GM19395 (cell line): ENCODE results near the gene DIDO1.

Experiments used
- ATAC-seq: cut with Tn5 transposase; IDR thresholded peaks from one replicate; pipeline ENCODE4 v1.9.1; 2021; ENCODE audit warnings: mild to moderate bottlenecking, moderate library complexity; ENCODE audit not compliant: unreplicated experiment

DIDO1 gene

GRCh38 chr20:62926229-62927127 is at the start of gene DIDO1:
Gene DIDO1, minus strand, starts transcription at chr20:62926505.
- peak; percentile 68 for ATAC-seq

- ATAC-seq: no peak
These were observed 49.0 kb upstream of the DIDO1 start for GRCh38 chr20:62975251-62975760.

- no peak for ATAC-seq
These were observed 46.8 kb upstream of the DIDO1 start for GRCh38 chr20:62972845-62973745.

DNA sequence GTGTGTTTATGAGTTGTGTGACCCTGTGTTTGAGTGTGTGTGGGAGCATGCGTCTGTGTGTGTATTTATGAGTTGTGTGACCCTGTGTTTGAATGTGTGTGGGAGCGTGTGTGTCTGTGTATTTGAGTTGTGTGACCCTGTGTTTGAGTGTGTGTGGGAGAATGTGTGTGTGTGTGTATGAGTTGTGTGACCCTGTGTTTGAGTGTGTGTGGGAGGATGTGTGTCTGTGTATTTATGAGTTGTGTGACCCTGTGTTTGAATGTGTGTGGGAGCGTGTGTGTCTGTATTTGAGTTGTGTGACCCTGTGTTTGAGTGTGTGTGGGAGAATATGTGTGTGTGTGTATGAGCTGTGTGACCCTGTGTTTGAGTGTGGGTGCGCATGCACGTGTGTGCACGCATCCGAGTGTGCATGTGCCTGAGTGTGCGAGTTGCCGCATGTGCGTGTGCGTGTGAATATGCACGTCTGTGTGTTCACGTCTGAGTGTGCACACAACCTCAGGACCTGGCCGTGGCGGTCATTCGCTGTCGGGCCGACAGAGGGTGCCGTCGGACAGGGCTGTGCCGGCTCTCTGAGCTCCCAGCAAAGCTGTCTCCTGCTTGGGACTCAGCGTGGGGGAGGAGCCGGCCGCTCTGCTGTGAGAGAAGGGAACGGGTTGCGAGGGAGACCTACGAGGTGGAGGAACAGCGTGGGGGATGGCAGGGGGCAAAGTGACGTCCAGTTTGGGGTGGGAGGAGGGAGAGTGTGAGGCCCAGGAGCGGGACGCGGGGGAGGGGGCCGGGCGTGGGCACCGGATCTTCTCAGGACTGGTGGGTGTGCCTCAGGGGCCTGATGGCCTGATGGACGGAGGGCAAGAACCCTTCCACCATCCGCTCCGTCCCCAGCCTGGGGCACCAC is 45.9 kb upstream of the DIDO1 start:
- no peak for ATAC-seq

GRCh38 chr20:62971211-62971949 is 45.1 kb upstream of the DIDO1 start:
- no peak for ATAC-seq

DNA sequence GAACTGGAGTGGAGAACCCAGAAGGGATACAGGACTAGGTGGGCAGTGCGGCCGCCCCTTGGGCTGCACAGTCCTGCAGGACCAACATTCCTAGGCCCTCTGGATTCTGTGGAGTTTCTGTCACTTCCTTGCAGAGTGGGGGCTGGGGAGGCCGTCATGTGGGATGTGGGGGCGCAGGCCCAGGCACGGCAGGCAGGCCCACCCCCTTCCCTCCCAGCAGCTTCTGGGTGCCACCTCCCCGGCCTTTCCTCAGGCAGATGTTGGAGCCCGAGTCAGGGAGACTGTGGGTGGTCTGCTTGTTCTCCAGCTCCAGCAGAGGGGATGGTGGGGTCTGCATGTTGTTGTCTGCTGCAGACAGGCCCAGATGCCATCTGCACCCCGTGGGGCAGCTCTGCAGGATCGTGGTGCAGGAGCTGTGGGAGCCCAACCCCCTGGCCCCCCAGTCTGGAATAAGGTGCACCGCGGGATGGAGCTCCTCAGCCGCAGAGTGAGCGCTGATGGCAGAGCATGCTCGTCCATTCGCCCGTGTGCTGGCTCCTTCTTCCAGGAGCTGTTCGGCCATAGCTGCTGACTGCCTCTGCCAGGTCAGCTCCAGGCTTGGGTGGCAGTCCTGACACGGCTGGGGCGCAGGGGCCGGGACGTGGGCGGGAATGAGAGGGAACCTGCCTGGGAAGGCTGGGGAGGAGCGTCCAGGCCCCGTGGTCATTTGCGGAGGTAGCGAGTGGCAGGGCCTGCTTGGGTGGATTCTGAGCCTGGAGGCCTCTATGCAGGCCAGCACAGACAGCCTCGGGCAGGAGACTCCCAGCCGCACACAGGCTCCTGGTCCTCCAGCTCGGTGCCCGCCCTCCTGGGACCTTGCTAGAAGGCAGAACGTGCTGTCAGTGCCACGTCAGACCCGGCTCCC is 44.3 kb upstream of the DIDO1 start:
- no peak for ATAC-seq

GRCh38 chr20:62969939-62970306 is 43.6 kb upstream of the DIDO1 start:
- no peak for ATAC-seq

- no peak for ATAC-seq
These were observed 43.0 kb upstream of the DIDO1 start for GRCh38 chr20:62969179-62969760.

GRCh38 chr20:62968378-62969178 is 42.3 kb upstream of the DIDO1 start:
- no peak for ATAC-seq

DNA sequence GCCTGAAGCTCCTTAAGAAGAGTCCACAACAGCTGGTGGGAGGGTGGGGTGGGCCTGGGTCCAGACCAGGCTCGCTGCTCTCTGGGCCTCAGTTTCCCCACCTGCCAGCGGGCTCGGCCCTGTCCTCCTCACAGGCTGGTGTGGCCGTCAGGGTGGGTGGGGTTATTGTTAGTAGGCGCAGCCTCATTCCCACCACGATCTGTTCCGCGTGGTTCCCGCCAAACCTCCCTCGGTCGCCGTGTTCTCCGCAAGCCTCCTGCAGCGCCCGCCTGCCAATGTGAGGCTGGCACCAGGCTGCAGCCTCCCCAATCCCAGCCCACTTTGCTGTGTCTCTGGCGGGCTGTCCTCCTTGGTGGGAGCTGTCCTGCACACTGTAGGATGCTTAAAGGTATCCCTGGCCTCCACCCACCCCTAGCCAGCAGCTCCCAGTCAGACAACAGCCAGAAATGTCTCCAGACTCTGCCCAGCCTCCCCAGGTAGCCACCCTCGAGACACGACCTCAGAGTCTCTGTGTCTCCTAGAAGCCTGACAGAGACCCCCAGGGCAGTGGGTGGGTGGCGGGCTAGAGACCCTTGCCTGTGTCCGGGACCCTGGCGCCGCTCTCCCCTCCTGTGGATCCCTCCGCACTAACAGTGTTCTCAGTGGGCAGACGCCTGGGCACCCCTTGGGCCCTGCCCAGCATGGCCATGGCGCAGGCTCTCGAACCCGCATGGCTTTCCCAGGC is 41.5 kb upstream of the DIDO1 start:
- ATAC-seq: no peak

GRCh38 chr20:62967149-62967501 is 40.8 kb upstream of the DIDO1 start:
- ATAC-seq: no peak

DNA sequence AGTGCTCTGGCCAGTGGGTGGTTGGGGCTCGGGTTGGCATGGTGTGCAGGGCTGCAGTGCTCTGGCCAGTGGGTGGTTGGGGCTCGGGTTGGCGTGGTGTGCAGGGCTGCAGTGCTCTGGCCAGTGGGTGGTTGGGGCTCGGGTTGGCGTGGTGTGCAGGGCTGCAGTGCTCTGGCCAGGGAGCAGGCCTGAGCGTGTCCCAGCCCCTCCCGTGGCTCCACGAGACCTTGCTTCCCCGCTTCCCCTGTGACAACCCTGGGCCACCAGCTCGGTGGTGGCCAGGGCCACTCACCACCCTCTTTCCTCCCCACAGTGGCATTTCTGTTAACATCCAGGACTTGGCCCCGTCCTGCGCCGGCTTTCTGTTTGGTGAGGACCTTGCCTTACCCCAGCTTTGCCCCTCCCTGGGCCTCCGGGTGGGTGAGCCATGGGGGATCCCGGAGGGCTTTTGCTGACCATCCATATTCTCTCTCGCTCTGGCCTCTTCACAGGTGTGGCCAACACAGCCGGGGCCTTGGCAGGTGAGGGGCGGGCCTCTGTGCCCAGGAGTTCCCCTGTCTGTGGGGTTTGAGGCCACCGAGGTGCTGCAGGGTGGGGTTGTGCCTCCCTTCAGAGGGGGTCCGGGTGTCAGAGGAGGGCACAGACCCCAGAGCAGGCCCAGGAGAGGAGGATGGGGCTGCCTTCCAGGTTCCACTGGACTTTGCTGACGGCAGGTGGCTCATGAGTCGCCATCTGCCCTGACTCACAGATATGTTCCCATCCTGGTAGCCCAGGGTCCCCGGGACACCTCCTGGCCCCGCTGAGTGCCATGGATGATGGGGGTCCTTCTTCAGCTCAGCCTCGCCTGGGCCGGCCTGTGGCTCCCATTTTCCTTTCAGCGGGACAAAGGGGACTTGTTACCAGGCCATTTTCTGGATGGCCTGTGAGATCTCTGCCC is 40.2 kb upstream of the DIDO1 start:
- ATAC-seq: no peak

DNA sequence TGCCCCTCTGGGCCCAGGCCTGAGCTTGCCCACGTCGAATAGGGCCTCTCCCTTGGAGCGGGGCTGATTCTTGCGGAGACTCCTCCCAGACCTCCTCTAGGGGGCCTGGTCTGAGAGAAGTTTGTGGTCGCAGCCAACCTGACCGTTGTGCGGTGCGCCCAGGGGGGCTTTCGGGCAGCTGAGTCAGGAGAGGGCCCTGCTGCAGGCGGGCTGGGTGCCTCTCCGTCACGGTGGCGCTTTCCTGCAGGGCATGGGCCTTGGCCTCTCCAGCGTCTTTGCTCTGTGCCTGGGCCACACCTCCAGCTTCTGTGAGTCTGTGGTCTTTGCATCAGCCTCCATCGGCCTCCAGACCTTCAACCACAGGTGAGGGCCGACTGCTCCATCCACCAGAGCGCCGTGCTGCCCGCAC is 39.1 kb upstream of the DIDO1 start:
- no peak for ATAC-seq

DNA sequence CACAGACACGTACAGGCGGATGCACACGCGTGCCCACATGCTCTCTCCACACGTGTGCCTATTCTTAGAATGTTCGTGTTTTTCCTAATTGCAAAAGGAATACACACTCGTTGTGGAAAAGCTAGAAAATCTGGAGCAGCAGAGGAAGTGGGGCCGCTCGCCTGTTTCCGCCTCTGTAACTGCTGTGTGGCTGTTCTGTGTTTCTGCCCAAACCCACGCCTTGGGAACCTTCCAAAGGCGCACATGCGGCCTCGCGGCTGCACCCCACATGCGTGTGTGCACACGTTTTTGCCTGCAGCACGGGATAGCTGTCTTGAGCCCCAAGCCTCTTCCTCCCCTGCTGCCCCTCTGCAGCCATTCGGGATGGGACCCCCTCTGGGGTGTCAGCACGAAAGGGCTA is 38.4 kb upstream of the DIDO1 start:
- no peak for ATAC-seq

GRCh38 chr20:62963614-62964397 is 37.5 kb upstream of the DIDO1 start:
- no peak for ATAC-seq
